H1 (cell line): ENCODE data around the gene SLC8B1. TPM values are rescaled to one million over a fixed set of nuclear protein-coding genes. Genes with fewer than 3 reads are reported as not detected.

Experiments
- POLR2A ChIP-seq, 2 experiments: IDR thresholded peaks; 1 replicate in 1 of 2; 2 replicates in 1 of 2; pipeline ENCODE4 v1.6.1; 2011; ENCODE audit warnings: low read depth in 2 of 2, low read length in 2 of 2, mild to moderate bottlenecking in 2 of 2; ENCODE audit errors: control extremely low read depth in 1 of 2
- RFX5 ChIP-seq: IDR thresholded peaks from 2 replicates; pipeline ENCODE4 v1.6.1; 2011; ENCODE audit warnings: low read depth, low read length, improper control_type of control experiment, borderline replicate concordance
- RNF2 ChIP-seq: fragments of 200-900, 300-1000 bp; sonication (generic); IDR thresholded peaks from 2 replicates; pipeline ENCODE4 v1.7.1; 2016; ENCODE audit warnings: borderline replicate concordance, low read depth, mild to moderate bottlenecking, antibody characterized with exemption, low read length; ENCODE audit not compliant: poor library complexity, severe bottlenecking; ENCODE audit errors: missing control alignments
- RXRA ChIP-seq: IDR thresholded peaks from 2 replicates; pipeline ENCODE4 v1.6.1; 2011; ENCODE audit warnings: low read depth, mild to moderate bottlenecking, low read length, moderate library complexity; ENCODE audit not compliant: insufficient read depth
- polyA plus RNA-seq, 7 experiments: library from polyadenylated mRNA; depleted of rRNA in 3 of 7; stranded (reverse) in 5 of 7; unstranded in 2 of 7; fragments of >200 nt in 5 of 7; fragments of 200-250 nt in 2 of 7; gene quantifications; 1 replicate in 5 of 7; 2 replicates in 1 of 7; 4 replicates in 1 of 7; pipeline versions ENCODE4 v1.2.1 to v1.2.3, GENCODE V29; 2011 to 2013; ENCODE audit warnings: missing spikeins in 2 of 7, mixed read lengths in 2 of 7
- total RNA-seq: library from RNA; stranded (reverse); fragmentation: NEBNext Ultra II Directional; extraction: Animal tissue kit (Norgen Biotek cat#: 25700); gene quantifications from 2 replicates; pipeline ENCODE4 v1.2.1, GENCODE V29; 2021

Gene SLC8B1
- total and polyA plus RNA-seq, 2 of the 8 experiments (the other 6 are each of a cell fraction or from before 2014, with no cell fraction given): 11.2 to 19.1 TPM

GRCh38 chr12:113289361-113289760, 45.5 kb downstream of the SLC8B1 start (continued):
- TF ChIP-seq RFX5: no peak
- no peak for TF ChIP-seq POLR2A (IDR thresholded peaks at IDR 0.05; ENCODE audit: control extremely low read depth in 1 of 2, low read depth in 2 of 2, low read length in 2 of 2)
- no peak for TF ChIP-seq RXRA
- TF ChIP-seq RNF2: no peak
